GM18858 (cell line): ENCODE data around the gene NUS1.
"Not testable (repeated sequence)": the region's sequence is repeated elsewhere in the genome, so short reads cannot be mapped to it uniquely, and the experiment has no call there.

Experiments
- ATAC-seq: cut with Tn5 transposase; IDR thresholded peaks from one replicate; pipeline ENCODE4 v1.9.1; 2021; ENCODE audit not compliant: unreplicated experiment

Gene NUS1

GRCh38 chr6:117706936-117707509 lies 31.8 kb downstream of the NUS1 start:
- ATAC-seq, result not testable (repeated sequence)

- ATAC-seq, result no peak
Measured at GRCh38 chr6:117711369-117711768, 36.1 kb downstream of the NUS1 start.

- ATAC-seq, result no peak
Measured at GRCh38 chr6:117718895-117719294, 43.6 kb downstream of the NUS1 start.

GRCh38 chr6:117721520-117721919 lies 46.3 kb downstream of the NUS1 start:
- ATAC-seq, result not testable (repeated sequence)

- ATAC-seq, result no peak
Measured at GRCh38 chr6:117728626-117729025, 53.4 kb downstream of the NUS1 start.

- no peak for ATAC-seq
Measured at GRCh38 chr6:117729613-117730012, 54.3 kb downstream of the NUS1 start.

- no peak for ATAC-seq
Measured at GRCh38 chr6:117733341-117733740, 58.1 kb downstream of the NUS1 start.

- ATAC-seq, result no peak
Measured at GRCh38 chr6:117739869-117740268, 64.6 kb downstream of the NUS1 start.

GRCh38 chr6:117740605-117741004 lies 65.3 kb downstream of the NUS1 start:
- no peak for ATAC-seq

- not testable (repeated sequence) for ATAC-seq
Measured at GRCh38 chr6:117750675-117751074, 75.4 kb downstream of the NUS1 start.
